Airway epithelial cell (primary cell): ENCODE results near the gene SFRP5. TPM values are rescaled to one million over a fixed set of nuclear protein-coding genes. Genes with fewer than 3 reads are reported as not detected.

Experiments used
- total RNA-seq: library from RNA; depleted of rRNA; stranded (reverse); fragments of >200 nt; gene quantifications from 2 replicates; pipeline ENCODE4 v1.2.3, GENCODE V29; 2015

SFRP5 gene
- not detected in 2 replicates for total RNA-seq

GRCh38 chr10:97771913-97772823 is at the start of gene SFRP5:
SFRP5 (minus strand) TSS chr10:97771999; CDS start chr10:97771833, 166 bp downstream.

DNA sequence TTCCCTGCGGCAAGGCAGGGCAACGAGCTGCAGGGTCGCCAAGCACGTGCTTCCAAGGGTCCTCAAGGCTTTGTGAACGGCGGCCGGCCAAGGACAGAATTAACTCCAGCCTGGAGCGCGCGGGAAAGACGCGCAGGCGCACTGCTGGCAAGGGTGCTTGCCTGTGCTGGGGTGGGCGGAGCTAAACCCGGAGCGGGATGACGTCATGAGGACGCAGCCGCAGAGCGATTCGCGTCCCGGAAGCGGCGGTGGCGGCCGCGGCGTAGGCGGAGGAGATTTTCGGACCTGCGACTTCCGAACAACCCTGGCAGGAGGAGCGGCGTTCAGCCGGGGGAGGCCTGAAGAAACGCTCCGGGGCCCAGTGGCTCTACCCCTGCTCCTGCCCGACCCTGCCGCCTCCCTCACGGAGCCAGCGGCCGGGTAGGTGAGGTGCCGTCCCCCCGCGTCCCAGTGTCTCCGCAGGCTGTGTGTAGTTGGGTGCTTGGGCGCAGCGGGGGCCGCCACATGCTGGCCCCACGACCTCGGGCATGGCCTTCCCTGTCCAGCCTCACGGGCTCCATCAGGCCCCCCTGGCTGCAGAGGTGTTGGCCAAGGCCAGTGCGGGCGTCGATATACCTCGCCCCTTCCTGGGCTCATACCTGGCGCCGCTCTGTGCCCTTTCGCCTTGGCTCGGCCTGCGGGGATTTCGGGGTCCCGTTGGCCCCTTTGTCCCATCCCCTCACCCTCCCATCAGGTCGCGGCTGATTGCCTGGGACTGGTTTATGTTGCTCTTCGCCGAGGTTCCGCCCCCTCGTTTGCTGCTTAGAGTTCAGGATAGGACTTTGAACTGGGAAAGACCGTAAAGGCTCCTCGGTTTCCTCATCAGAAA is 34.7 kb downstream of the SFRP5 start, which contains the start of gene ZFYVE27:
ZFYVE27 (plus strand) TSS at position 227 of the 868 bp plus-strand sequence. CDS start 1,350 bp downstream, outside the sequence.

Other genes with a start within 250 kb of the SFRP5 start
- gene ANKRD2, start 199.2 kb downstream of the SFRP5 start, total RNA-seq = 0.63 and 1.4 TPM in 2 replicates
- 0.49 TPM in 1 of 2 replicates, not detected in the other for gene HOGA1, start 187.6 kb downstream of the SFRP5 start, total RNA-seq
- gene C10orf62, start 182.3 kb downstream of the SFRP5 start, total RNA-seq = not detected in 2 replicates
- gene MORN4, start 138.5 kb downstream of the SFRP5 start, total RNA-seq = 3.4 and 6.6 TPM in 2 replicates
- 38.0 and 44.8 TPM in 2 replicates for gene PI4K2A, start 131.3 kb downstream of the SFRP5 start, total RNA-seq
- 65.2 and 75.0 TPM in 2 replicates for gene AVPI1, start 84.8 kb downstream of the SFRP5 start, total RNA-seq
- 24.3 and 34.1 TPM in 2 replicates for gene MARVELD1, start 58.3 kb downstream of the SFRP5 start, total RNA-seq
- 8.3 and 17.0 TPM in 2 replicates for gene ZFYVE27, start 34.9 kb downstream of the SFRP5 start, total RNA-seq
- 0.19 and 0.28 TPM in 2 replicates for gene GOLGA7B, start 77.8 kb upstream of the SFRP5 start, total RNA-seq